ENCODE measurements around the gene TRAK2. TPM values are rescaled to one million over a fixed set of nuclear protein-coding genes. Genes with fewer than 3 reads are reported as not detected.

Gene TRAK2
- total and polyA plus RNA-seq, 2 donors (not counting 1 experiment from before 2014, with no cell fraction given) = 73.2 to 81.1 TPM

- Histone ChIP-seq H3K27me3 (ENCODE audit: control insufficient read depth, insufficient read depth, low read length) (no peaks in the 10 kb centered on the region), H3K4me1 (ENCODE audit: control insufficient read depth, extremely low read depth, insufficient read depth, low read length) (peaks cover 5% of the 10 kb centered on the region), H3K9ac (ENCODE audit: insufficient read depth, low read length) (no peak overlapping the region), H3K4me2 (ENCODE audit: extremely low read depth, insufficient read depth, low read length) (no peak overlapping the region), H3K4me3 (replicated peaks in 1 of 4; ENCODE audit: control extremely low read depth in 1 of 4, insufficient read depth in 1 of 4, low read depth in 3 of 4, low read length in 4 of 4) (no peak overlapping the region), H3K79me2 (ENCODE audit: control insufficient read depth, insufficient read depth, low read length) (peaks cover 16% of the 10 kb centered on the region), H4K20me1 (ENCODE audit: control insufficient read depth, extremely low read depth, insufficient read depth, low read length) (no peaks in the 10 kb centered on the region), H2AFZ (ENCODE audit: low read length) (no peak overlapping the region), H3K27ac (ENCODE audit: insufficient read depth, low read length) (no peak overlapping the region), H3K36me3 (ENCODE audit: control insufficient read depth, insufficient read depth, low read length) (no peaks in the 10 kb centered on the region), H3K9me3 (ENCODE audit: control insufficient read depth, insufficient read depth, low read depth, low read length) (no peaks in the 10 kb centered on the region)
- TF ChIP-seq CTCF (conservative IDR thresholded peaks at IDR 0.05 in 1 of 2, IDR thresholded peaks at IDR 0.05 in 1 of 2; ENCODE audit: low read depth in 1 of 2, low read length in 2 of 2) = no peak
- no peak for TF ChIP-seq EZH2 (IDR thresholded peaks at IDR 0.05; ENCODE audit: low read length, missing control alignments)
- no peak for DNase-seq (ENCODE audit: low read depth in 2 of 2)
Measured at GRCh38 chr2:201408931-201409330, 42.3 kb downstream of the TRAK2 start.

GRCh38 chr2:201407265-201407664, 44.0 kb downstream of the TRAK2 start:
- Histone ChIP-seq H4K20me1 (ENCODE audit: control insufficient read depth, extremely low read depth, insufficient read depth, low read length) (no peaks in the 10 kb centered on the region), H2AFZ (ENCODE audit: low read length) (no peak overlapping the region), H3K79me2 (ENCODE audit: control insufficient read depth, insufficient read depth, low read length) (peaks cover 10% of the 10 kb centered on the region), H3K9ac (ENCODE audit: insufficient read depth, low read length) (no peak overlapping the region), H3K4me2 (ENCODE audit: extremely low read depth, insufficient read depth, low read length) (no peak overlapping the region), H3K9me3 (ENCODE audit: control insufficient read depth, insufficient read depth, low read depth, low read length) (no peaks in the 10 kb centered on the region), H3K27ac (ENCODE audit: insufficient read depth, low read length) (no peak overlapping the region), H3K36me3 (ENCODE audit: control insufficient read depth, insufficient read depth, low read length) (no peaks in the 10 kb centered on the region), H3K27me3 (ENCODE audit: control insufficient read depth, insufficient read depth, low read length) (no peaks in the 10 kb centered on the region), H3K4me1 (ENCODE audit: control insufficient read depth, extremely low read depth, insufficient read depth, low read length) (peaks cover 5% of the 10 kb centered on the region), H3K4me3 (replicated peaks in 1 of 4; ENCODE audit: control extremely low read depth in 1 of 4, insufficient read depth in 1 of 4, low read depth in 3 of 4, low read length in 4 of 4) (peak overlapping the region in 2 of 4 experiments; percentile 8 to 78)
- TF ChIP-seq CTCF (conservative IDR thresholded peaks at IDR 0.05 in 1 of 2, IDR thresholded peaks at IDR 0.05 in 1 of 2; ENCODE audit: low read depth in 1 of 2, low read length in 2 of 2) (no peak), EZH2 (IDR thresholded peaks at IDR 0.05; ENCODE audit: low read length, missing control alignments) (no peak)
- DNase-seq (ENCODE audit: low read depth in 2 of 2) = peak in 1 of 2 donors; percentile 68

GRCh38 chr2:201406077-201406662, 45.1 kb downstream of the TRAK2 start:
- H3K79me2 ChIP-seq (ENCODE audit: control insufficient read depth, insufficient read depth, low read length) = peaks cover 10% of the 10 kb centered on the region
- no peaks in the 10 kb centered on the region for H3K9me3 ChIP-seq (ENCODE audit: control insufficient read depth, insufficient read depth, low read depth, low read length)
- H3K4me1 ChIP-seq (ENCODE audit: control insufficient read depth, extremely low read depth, insufficient read depth, low read length) = peaks cover 7% of the 10 kb centered on the region
- no peak overlapping the region for H2AFZ ChIP-seq (ENCODE audit: low read length)
- peak overlapping the region in 1 of 4 experiments; percentile 78 for H3K4me3 ChIP-seq (replicated peaks in 1 of 4; ENCODE audit: control extremely low read depth in 1 of 4, insufficient read depth in 1 of 4, low read depth in 3 of 4, low read length in 4 of 4)
- peak; percentile 71 to 97 for DNase-seq (ENCODE audit: low read depth in 2 of 2)
- no peaks in the 10 kb centered on the region for H4K20me1 ChIP-seq (ENCODE audit: control insufficient read depth, extremely low read depth, insufficient read depth, low read length)
- H3K4me2 ChIP-seq (ENCODE audit: extremely low read depth, insufficient read depth, low read length) = peak overlapping the region; percentile 8
- no peaks in the 10 kb centered on the region for H3K27me3 ChIP-seq (ENCODE audit: control insufficient read depth, insufficient read depth, low read length)
- H3K27ac ChIP-seq (ENCODE audit: insufficient read depth, low read length) = no peak overlapping the region
- H3K9ac ChIP-seq (ENCODE audit: insufficient read depth, low read length) = no peak overlapping the region
- no peaks in the 10 kb centered on the region for H3K36me3 ChIP-seq (ENCODE audit: control insufficient read depth, insufficient read depth, low read length)
- TF ChIP-seq CTCF (conservative IDR thresholded peaks at IDR 0.05 in 1 of 2, IDR thresholded peaks at IDR 0.05 in 1 of 2; ENCODE audit: low read depth in 1 of 2, low read length in 2 of 2) = no peak
- no peak for TF ChIP-seq EZH2 (IDR thresholded peaks at IDR 0.05; ENCODE audit: low read length, missing control alignments)

Measured in fibroblast of lung (primary cell).